ENCODE results near the gene PLEKHD1.

Gene PLEKHD1

GRCh38 chr14:69547701-69548348 is 63.3 kb downstream of the PLEKHD1 start:
- DNase-seq (ENCODE audit: low spot score), result no peak

GRCh38 chr14:69548566-69548965 is 64.0 kb downstream of the PLEKHD1 start:
- no peak for DNase-seq (ENCODE audit: low spot score)

- DNase-seq (ENCODE audit: low spot score), result no peak
Measured at GRCh38 chr14:69551511-69551910, 67.0 kb downstream of the PLEKHD1 start.

- DNase-seq (ENCODE audit: low spot score), result no peak
Measured at GRCh38 chr14:69553252-69553651, 68.7 kb downstream of the PLEKHD1 start.

GRCh38 chr14:69554500-69554899 is 70.0 kb downstream of the PLEKHD1 start:
- DNase-seq (ENCODE audit: low spot score), result no peak

- no peak for DNase-seq (ENCODE audit: low spot score)
Measured at GRCh38 chr14:69558774-69559173, 74.2 kb downstream of the PLEKHD1 start.

- DNase-seq (ENCODE audit: low spot score), result peak; percentile 53
Measured at GRCh38 chr14:69559581-69560011, 75.1 kb downstream of the PLEKHD1 start.

GRCh38 chr14:69560826-69561225 is 76.3 kb downstream of the PLEKHD1 start:
- DNase-seq (ENCODE audit: low spot score), result no peak

GRCh38 chr14:69561893-69562292 is 77.4 kb downstream of the PLEKHD1 start:
- no peak for DNase-seq (ENCODE audit: low spot score)

GRCh38 chr14:69567563-69567962 is 83.0 kb downstream of the PLEKHD1 start:
- no peak for DNase-seq (ENCODE audit: low spot score)

- no peak for DNase-seq (ENCODE audit: low spot score)
Measured at GRCh38 chr14:69569859-69570258, 85.3 kb downstream of the PLEKHD1 start.

GRCh38 chr14:69570836-69571330 is 86.4 kb downstream of the PLEKHD1 start:
- no peak for DNase-seq (ENCODE audit: low spot score)

GRCh38 chr14:69571449-69572029 is 87.0 kb downstream of the PLEKHD1 start:
- no peak for DNase-seq (ENCODE audit: low spot score)

GRCh38 chr14:69572030-69572840 is 87.7 kb downstream of the PLEKHD1 start:
- no peak for DNase-seq (ENCODE audit: low spot score)

- DNase-seq (ENCODE audit: low spot score), result no peak
Measured at GRCh38 chr14:69572841-69573135, 88.3 kb downstream of the PLEKHD1 start.

- DNase-seq (ENCODE audit: low spot score), result no peak
Measured at GRCh38 chr14:69573205-69573830, 88.8 kb downstream of the PLEKHD1 start.

- no peak for DNase-seq (ENCODE audit: low spot score)
Measured at GRCh38 chr14:69573831-69574262, 89.3 kb downstream of the PLEKHD1 start.

- no peak for DNase-seq (ENCODE audit: low spot score)
Measured at GRCh38 chr14:69574263-69574953, 89.9 kb downstream of the PLEKHD1 start, which contains the start of gene CCDC177. Gene CCDC177, minus strand, starts transcription at chr14:69574871. Its CDS starts 1,249 bp downstream, at chr14:69573622.

- no peak for DNase-seq (ENCODE audit: low spot score)
Measured at GRCh38 chr14:69574954-69575295, 90.4 kb downstream of the PLEKHD1 start.

GRCh38 chr14:69579476-69579875 is 94.9 kb downstream of the PLEKHD1 start:
- DNase-seq (ENCODE audit: low spot score), result no peak

- no peak for DNase-seq (ENCODE audit: low spot score)
Measured at GRCh38 chr14:69580009-69580577, 95.6 kb downstream of the PLEKHD1 start.

Measured in globus pallidus (tissue), 1 donor.